Measurements from ENCODE around the gene SLC25A42. TPM values are rescaled to one million over a fixed set of nuclear protein-coding genes. Genes with fewer than 3 reads are reported as not detected.

SLC25A42 gene
- total RNA-seq, 4 donors from 2014 or later, result 2.9 to 25.7 (median 5.9) TPM

DNA sequence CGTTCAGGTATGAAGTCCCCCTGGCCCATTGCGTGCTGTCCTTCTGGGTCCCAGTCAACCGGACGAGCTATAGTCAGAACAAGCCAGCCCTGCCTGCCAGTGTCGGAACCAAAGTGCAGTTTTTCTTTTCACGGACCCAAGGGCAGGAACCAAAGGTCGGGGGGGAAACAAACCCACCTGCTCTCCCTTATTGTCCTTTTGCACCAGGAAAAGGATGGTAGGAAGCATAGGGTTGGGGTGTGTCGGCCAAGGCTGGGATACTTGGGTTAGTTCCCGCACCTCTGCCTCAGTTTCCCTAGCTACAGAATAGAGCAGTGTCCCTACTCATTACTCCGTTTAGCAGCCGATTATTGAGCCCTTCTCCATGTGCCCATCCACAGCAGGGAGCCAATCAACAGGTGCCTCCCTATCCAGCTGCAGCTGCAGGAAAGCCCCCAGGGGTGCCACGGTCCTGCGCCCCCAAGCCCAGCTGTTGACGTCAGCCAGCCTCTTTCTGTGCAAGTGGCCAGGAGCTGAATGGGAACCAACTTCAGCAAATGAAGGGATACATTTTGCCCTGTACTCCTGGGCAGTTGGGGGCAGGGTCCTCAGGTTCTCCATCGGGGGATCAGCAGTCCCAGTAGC lies 9.4 kb upstream of the SLC25A42 start:
- Histone ChIP-seq H3K4me1 (no peaks in the 10 kb centered on the region), H3K9me3 (no peaks in the 10 kb centered on the region), H3K27ac (no peak overlapping the region), H3K27me3 (no peaks in the 10 kb centered on the region), H3K36me3 (no peaks in the 10 kb centered on the region), H3K4me3 (no peak overlapping the region)
- TF ChIP-seq POLR2A (IDR thresholded peaks at IDR 0.05), result no peak
- TF ChIP-seq, protein P1, sequence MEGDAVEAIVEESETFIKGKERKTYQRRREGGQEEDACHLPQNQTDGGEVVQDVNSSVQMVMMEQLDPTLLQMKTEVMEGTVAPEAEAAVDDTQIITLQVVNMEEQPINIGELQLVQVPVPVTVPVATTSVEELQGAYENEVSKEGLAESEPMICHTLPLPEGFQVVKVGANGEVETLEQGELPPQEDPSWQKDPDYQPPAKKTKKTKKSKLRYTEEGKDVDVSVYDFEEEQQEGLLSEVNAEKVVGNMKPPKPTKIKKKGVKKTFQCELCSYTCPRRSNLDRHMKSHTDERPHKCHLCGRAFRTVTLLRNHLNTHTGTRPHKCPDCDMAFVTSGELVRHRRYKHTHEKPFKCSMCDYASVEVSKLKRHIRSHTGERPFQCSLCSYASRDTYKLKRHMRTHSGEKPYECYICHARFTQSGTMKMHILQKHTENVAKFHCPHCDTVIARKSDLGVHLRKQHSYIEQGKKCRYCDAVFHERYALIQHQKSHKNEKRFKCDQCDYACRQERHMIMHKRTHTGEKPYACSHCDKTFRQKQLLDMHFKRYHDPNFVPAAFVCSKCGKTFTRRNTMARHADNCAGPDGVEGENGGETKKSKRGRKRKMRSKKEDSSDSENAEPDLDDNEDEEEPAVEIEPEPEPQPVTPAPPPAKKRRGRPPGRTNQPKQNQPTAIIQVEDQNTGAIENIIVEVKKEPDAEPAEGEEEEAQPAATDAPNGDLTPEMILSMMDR (IDR thresholded peaks at IDR 0.05), result no peak
- no peak for DNase-seq
- intact Hi-C loops (cut with DNase I; ENCODE audit: low total_unique reads), result no loop called here

DNA sequence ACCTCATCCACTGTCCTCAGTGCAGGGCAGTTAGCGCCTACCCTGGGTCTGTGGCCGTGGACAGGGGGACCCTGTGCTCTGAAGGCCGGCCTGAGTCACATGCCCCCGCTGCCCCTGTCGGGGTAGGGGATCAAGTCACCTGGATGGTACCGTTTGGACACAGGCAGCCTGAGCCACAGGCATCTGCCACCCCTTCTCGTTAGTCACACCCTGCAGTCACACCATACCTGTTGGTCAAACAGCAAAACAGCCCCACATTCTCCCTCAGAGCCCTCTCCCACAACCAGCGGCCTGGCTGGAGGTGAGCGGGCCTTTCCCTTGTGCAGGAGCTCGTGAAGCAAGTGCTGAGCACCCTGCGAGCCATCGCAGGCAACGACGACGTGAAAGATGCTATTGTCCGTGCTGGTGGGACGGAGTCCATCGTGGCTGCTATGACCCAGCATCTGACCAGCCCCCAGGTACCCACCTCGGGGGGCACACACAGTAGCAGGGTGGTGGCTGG lies 8.8 kb upstream of the SLC25A42 start:
- intact Hi-C loops (cut with DNase I; ENCODE audit: low total_unique reads), result no loop called here
- Histone ChIP-seq H3K36me3 (no peaks in the 10 kb centered on the region), H3K27me3 (no peaks in the 10 kb centered on the region), H3K4me1 (no peaks in the 10 kb centered on the region), H3K4me3 (no peak overlapping the region), H3K9me3 (no peaks in the 10 kb centered on the region), H3K27ac (no peak overlapping the region)
- TF ChIP-seq, protein P1 (IDR thresholded peaks at IDR 0.05), result no peak
- no peak for TF ChIP-seq POLR2A (IDR thresholded peaks at IDR 0.05)
- no peak for DNase-seq

DNA sequence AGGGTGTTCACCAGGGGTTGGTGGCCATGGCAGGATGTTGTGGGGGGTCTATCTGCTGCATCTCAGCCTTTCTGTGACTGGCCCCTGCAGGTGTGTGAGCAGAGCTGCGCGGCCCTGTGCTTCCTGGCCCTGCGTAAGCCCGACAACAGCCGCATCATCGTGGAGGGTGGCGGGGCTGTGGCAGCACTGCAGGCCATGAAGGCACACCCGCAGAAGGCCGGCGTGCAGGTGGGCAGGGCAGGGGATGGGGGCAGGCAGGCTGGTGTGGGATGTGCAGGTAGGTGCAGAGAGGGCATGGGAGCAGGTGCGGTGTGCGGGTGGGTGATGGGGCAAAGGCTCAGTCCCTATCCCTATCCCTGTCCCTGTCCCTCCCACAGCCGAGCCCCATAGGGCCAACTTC lies 8.1 kb upstream of the SLC25A42 start:
- Histone ChIP-seq H3K4me3 (no peak overlapping the region), H3K36me3 (no peaks in the 10 kb centered on the region), H3K27me3 (no peaks in the 10 kb centered on the region), H3K27ac (no peak overlapping the region), H3K4me1 (no peaks in the 10 kb centered on the region), H3K9me3 (no peaks in the 10 kb centered on the region)
- DNase-seq, result no peak
- intact Hi-C loops (cut with DNase I; ENCODE audit: low total_unique reads), result no loop called here
- TF ChIP-seq, protein P1 (IDR thresholded peaks at IDR 0.05), result no peak
- TF ChIP-seq POLR2A (IDR thresholded peaks at IDR 0.05), result no peak

DNA sequence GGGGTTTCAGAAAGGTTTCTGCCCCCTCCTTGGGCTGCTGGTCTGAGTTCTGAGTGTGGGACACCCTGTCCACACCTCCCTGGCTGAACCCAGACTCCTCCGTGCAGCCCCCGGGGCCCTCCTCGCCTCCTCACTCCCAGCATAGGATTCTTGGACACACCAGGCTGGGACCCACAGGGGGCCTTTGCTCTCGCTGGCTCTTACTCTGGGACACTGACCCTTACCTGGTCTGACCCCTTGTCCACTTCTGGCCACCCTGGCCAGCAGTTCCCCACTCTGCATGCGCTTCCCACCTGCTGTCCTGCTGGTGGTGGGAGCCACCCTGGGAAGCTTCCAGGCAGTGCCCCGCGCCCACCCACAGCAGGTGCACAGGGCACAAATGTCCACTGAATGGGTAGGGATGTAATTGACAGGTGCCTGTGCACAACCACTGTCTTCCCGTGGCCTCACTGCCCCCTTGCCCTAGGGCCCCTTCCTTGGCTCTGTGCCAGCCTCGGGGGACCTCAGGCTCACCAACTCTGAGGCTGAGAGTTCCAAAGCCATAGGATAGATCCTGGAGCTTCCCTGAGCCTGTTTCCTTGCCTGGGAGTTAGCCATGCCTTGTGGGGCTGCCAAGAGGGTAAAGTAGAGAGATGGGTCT lies 7.0 kb upstream of the SLC25A42 start:
- Histone ChIP-seq H3K4me1 (no peaks in the 10 kb centered on the region), H3K4me3 (no peak overlapping the region), H3K9me3 (no peaks in the 10 kb centered on the region), H3K27me3 (no peaks in the 10 kb centered on the region), H3K36me3 (no peaks in the 10 kb centered on the region), H3K27ac (no peak overlapping the region)
- intact Hi-C loops (cut with DNase I; ENCODE audit: low total_unique reads), result no loop called here
- TF ChIP-seq, protein P1 (IDR thresholded peaks at IDR 0.05), result no peak
- no peak for TF ChIP-seq POLR2A (IDR thresholded peaks at IDR 0.05)
- no peak for DNase-seq

DNA sequence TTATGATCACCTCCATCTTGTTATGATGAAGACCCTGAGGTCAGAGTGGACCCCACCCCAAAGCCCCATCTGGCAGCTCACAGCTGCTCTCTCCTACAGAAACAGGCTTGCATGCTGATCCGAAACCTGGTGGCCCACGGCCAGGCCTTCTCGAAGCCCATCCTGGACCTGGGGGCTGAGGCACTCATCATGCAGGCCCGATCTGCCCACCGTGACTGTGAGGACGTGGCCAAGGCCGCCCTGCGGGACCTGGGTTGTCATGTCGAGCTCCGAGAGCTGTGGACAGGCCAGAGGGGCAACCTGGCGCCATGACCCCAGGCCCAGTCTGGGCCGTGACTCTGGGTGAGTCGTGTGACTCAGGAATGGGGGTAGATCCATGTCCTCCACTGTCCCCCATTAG lies 6.5 kb upstream of the SLC25A42 start:
- Histone ChIP-seq H3K4me3 (no peak overlapping the region), H3K27ac (no peak overlapping the region), H3K4me1 (no peaks in the 10 kb centered on the region), H3K27me3 (no peaks in the 10 kb centered on the region), H3K36me3 (no peaks in the 10 kb centered on the region), H3K9me3 (no peaks in the 10 kb centered on the region)
- TF ChIP-seq, protein P1 (IDR thresholded peaks at IDR 0.05), result no peak
- TF ChIP-seq POLR2A (IDR thresholded peaks at IDR 0.05), result no peak
- intact Hi-C loops (cut with DNase I; ENCODE audit: low total_unique reads), result no loop called here
- no peak for DNase-seq

Data from uterus (tissue), 4 donors.